ENCODE measurements around the gene CARD10.
A peak's percentile ranks its signal among the peaks of the same experiment; 100 is the strongest.
"Not testable (repeated sequence)": the region's sequence is repeated elsewhere in the genome, so short reads cannot be mapped to it uniquely, and the experiment has no call there.

Gene CARD10

DNA sequence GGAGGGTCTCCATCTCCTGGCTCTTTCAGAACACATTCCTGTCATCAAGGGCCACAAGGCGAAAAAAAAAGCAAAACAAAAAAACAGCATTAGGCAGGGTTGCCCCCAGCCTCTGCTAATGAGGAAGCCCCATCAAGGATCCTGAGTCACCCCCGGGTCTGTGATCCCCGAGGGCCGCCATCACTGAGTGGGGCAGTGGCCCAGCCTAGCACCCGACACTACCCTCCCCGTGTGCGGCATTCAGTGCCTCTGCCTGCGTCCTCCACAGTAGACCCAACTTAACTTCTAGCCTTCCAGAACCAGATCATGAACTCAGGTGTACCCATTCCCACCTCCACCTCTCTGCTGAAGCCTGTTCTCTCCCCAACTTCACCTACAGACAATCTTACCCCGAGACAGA lies 34.5 kb upstream of the CARD10 start:
- DNase-seq (ENCODE audit: low spot score) = no peak

DNA sequence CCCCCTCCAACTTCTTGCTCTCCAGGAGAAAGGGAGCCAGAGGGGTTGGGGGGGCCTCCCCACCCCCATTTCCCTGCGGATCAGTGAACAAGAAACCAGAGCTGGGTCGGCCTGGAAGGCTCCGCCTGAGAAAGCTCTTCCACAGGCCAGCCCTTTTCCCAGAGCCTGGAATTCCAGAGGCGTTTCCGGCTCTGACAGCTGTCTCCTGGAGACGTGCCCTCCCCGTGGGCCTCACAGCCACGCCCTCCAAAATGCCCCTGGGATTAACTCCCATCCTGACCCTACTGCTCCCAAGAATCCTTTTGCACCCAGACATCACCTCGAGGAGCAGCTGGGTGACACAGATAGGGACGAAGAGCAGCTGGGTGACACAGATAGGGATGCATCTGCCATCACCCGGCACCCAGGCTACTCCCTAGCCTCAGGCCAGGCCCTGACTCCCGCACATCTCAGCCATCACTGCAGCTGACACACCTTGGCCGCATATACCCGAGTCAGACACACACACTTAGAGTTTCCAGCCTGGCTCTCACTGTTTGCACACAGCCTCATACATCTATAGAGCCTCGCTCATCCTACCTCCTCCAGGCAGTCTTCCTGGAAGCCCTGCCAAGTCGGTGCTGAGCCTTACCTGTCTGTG lies 33.4 kb upstream of the CARD10 start:
- peak; percentile 62 for DNase-seq (ENCODE audit: low spot score)

DNA sequence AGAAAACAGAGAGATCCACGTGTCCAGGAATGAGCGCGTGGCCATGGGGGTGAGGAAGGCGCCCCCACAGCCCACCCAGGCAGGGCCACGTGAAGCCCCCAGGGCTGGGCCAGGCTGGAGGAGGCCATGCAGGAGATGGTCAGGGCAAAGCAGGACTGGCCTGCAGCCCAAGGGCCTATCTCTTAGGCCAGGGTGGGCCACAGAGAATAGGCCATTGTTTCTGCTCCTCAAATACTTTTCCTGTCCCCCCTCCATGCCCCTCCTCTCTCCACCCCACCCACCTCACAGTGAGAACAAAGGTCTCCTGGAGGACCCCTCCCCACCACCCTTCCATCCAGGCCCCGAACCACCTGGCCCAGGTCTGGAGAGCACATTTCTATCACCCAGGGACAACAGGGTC lies 32.8 kb upstream of the CARD10 start:
- DNase-seq (ENCODE audit: low spot score) = no peak

DNA sequence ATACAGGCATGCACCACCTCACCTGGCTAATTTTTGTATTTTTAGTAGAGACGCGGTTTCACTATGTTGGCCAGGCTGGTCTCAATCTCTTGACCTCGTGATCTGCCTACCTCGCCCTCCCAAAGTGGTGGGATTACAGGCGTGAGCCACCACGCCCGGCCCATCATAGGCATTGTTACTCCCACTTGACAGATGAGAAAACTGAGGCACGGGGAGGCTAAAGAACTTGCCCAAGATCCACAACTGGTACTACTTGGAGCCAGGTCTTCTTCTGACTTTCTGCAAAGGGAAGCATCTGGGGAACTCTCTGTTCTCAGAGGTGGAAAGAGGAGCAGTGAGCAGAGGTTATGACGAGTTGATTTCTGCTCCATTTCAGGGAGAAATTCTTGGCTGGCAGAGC lies 31.7 kb upstream of the CARD10 start:
- not testable (repeated sequence) for DNase-seq (ENCODE audit: low spot score)

DNA sequence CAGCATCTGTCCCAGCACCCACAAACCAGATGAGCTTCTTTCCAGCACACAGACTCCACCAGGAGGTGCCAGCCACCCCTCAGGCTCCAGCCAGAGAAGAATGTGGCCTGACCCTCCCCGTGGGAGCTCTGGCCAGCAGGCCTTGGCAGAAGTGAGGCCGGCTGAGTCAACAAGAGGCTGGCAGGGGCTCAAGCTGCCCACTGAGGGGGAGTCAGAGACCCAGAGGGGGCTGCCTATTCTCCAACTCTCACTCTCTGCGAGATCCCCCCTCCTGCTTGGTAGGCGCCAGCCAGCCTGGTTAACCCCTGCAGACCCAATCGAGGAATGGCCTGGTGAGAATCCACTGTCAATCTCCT lies 30.5 kb upstream of the CARD10 start:
- DNase-seq (ENCODE audit: low spot score) = peak; percentile 66

DNA sequence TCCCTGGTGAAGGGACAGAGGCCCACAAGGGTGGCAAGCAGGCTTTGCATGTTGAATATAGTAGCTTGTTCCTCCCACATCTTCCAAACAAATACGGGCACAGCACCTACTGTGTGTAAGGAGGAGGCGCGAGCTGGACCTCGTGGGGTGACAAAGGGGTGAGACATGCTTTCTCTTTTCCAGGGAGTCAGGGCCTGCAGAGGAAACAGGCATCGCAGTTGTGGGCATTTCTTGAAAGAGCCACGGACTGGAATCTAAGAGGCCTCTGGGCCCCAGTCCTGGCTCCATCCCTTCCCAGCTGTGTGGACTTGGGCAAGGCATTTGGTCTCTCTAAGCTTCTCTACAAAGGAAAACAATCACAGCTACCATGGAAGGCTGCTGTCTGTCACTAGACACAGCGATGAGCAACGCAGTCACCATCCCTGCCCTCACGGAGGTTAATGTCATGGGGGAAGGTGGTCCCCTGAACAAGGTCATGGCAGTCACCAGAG lies 28.1 kb upstream of the CARD10 start:
- DNase-seq (ENCODE audit: low spot score) = no peak

DNA sequence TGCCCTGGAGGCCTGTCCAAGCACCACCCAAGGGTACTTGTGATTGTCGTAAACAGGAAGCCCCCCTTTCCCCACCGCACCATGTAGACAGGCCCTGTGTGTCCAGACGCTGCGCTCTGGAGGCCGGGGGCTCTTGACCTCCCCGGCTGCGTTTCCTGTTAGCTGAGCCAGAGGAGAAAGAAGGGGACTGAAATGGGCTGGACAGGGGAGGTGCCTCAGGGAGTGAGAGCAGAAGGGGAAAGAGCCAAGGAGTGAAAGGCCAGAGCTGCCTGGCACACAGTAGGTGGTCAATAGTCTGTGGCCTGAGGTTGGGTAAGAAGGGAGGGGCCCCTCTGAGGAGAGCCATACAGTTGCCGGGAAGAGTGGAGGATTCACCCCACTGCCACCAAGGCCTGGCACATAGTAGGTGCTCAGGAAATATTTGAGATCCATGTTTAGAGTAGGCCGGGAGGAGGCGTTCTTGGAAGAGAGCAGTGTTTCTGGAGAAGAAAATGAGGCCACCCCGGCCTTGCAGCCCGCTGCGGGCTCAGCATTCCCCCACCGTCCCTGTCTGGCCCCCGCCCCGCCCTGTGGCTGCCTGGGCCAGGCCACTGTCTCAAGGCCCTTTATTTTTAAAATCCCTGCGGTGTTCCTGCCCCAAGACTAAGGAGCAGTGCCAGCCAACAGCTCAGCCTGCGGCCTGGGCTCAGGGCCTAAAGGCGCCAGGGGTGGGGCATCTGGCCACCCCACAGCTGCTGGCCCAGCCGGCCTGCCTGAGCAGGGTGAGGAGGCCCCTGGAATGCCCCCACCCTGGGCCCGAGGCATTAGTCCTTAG lies 27.4 kb upstream of the CARD10 start:
- DNase-seq (ENCODE audit: low spot score) = peak; percentile 70

DNA sequence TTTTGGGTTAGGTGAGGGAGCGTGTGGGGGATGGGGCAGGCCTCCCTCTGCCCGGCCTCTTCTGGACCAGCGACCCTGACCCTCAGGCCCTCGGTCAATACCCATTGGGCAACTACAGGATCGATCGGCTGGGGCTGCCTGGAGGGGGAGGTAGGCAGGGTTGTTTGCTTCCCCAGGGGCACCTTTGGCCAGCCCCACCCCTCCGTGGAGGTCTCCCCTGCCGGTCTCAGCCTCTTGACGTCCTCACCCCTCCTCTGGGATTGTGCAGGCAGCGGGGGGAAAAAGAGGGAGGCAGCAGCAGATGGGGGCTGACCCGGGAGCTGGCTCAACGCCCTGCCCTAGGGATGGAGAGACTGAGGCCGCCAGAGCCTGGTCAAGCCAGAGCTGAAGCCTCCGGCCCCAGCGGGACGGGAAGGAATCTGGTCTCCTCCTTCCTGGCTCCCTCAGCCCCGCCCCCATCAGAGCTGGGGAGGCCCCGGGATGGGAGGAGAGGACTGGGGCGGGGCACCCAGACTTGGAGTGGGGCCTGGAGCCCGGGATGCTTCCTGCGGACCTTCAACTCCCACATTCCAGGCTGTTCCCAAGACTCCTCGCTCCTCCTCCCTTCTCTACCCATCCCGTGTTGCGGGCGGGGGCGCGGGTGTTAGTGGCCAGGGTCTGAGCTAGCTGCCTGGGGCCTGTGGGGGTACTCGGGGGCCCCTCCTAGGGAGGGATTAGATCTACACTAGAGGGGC lies 26.7 kb upstream of the CARD10 start:
- peak; percentile 97 for DNase-seq (ENCODE audit: low spot score)

DNA sequence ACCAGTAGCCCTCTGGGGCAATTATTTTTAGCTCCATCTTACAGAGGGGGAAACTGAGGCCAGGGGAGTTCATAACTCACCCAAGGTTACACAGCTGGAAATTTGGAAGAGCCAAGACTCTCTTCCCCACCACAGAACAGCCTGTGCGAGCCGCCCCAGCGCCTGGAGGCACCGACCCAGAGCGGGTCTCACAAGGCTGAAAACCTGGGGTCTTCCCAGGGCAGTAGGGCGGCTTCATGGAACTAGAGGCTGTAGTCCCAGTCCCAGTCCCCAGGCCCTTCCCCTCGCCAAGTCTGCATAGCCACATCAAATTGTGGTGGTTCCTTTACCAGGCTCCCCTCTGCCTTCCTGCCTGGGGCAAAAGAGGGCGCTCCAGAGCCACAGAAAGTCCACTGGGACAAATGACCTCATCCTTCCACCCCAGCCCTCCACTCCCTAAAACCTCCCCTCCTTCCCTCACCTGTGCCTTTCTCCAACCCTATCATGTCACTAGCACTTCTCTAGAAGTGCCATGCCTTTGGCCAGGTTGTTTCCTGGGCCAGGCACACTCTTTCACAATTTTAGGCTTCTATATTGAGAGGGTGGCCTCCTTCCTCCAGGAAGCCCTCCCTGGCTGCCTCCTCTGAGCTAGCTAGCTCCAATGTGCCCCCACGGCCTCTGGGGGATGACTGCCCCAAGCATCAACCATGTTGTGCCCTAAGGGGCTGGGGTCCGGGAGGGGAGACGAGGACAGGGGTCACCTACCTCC lies 25.9 kb upstream of the CARD10 start:
- DNase-seq (ENCODE audit: low spot score) = peak; percentile 70

DNA sequence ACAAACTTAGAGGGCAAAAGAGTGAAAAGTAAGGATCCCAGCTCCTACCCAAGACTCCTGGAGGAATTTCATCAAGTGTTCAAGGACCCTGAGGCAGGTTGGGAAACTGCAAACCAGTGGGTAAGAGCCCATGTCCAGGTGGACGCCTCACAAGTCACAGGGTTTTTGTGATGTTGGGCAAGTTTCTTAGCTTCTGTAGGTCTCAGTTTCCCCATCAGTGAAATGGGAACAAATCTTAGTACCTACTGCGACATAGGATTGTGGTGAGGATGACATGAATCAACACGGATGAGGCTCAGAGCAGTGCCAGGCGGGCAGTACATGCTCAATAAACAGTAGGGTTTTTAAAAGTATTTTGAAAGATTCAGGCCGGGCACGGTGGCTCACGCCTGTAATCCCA lies 23.7 kb upstream of the CARD10 start:
- no peak for DNase-seq (ENCODE audit: low spot score)

DNA sequence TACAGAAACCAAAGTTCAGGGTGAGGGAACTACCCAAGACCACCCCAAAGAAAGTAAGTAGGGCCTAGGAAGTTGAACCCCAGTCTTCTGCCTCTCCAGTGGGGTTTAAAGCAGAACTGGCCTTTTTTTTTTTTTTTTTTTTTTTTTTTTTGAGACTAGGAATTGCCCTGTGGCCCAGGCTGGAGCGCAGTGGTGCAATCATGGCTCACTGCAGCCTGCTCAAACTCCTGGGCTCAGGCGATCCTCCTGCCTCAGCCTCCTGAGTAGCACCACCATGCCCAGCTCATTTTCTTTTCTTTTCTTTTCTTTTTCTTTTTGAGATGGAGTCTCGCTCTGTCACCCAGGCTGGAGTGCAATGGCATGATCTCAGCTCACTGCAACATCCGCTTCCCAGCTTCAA lies 23.2 kb upstream of the CARD10 start:
- not testable (repeated sequence) for DNase-seq (ENCODE audit: low spot score)

DNA sequence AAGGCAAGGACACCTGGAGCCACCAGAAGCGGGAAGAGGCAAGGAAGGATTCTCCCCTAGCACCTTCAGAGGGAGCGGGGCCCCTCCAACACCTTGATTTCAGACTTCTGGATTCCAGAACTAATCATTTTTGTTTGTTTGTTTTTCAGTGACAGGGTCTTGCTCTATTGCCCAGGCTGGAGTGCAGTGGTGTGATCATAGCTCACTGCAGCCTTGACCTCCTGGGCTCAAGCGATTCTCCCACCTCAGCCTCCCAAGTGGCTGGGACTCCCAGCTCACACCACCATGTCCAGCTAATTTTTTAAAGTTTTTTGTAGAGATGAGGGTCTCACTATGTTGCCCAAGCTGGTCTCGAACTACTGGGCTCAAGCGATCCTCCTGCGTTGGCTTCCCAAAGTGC lies 20.6 kb upstream of the CARD10 start:
- DNase-seq (ENCODE audit: low spot score) = not testable (repeated sequence)

DNA sequence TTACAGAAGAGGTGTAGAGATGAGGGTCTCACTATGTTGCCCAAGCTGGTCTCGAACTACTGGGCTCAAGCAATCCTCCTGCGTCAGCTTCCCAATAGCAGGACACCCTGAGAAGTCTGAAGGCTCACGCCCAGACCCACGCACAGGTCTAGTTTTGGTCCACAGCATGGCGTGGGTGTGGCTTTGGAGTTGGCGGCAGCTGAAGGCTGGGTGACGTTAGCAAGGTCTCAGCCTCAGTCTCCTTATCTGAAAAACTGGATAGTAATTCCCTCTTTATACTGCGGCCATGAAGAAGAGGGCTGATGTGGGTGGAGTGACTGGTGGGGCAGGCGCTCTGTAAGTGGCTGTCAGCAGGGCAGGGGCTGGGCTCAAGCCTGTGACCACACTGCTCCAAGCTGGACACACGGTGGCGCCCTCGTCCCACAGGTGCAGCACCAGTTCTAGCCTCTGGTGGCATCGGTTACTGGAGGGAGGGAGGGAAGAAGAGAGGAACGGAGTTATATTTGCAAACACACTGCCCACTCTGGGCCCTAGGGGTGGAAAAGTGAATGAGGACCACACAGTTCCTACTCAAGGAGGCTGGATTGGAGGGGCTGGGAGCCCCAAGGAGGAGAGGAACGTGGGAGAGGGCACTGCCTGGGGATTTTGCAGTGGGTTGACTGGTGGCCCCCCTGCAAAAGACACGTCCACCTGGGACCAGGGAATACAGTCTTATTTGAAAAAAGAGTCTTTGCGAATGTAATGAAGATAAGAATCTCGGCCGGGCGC lies 19.6 kb upstream of the CARD10 start:
- peak; percentile 95 for DNase-seq (ENCODE audit: low spot score)

DNA sequence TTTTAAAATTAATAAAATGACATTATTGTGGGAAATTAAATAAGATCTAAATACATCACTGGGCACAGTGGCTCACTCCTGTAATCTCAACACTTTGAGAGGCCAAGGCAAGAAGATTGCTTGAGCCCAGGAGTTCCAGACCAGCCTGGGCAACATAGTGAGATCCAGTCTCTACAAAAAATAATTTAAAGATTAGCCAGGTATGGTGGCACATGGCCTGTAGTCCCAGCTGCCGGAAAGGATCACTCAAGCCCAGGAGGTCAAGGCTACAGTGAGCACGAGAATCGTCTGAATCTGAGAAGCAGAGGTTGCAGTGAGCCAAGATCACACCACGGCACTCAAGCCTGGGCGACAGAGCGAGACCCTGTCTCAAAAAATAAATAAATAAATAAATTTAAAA lies 15.9 kb upstream of the CARD10 start:
- no peak for DNase-seq (ENCODE audit: low spot score)

DNA sequence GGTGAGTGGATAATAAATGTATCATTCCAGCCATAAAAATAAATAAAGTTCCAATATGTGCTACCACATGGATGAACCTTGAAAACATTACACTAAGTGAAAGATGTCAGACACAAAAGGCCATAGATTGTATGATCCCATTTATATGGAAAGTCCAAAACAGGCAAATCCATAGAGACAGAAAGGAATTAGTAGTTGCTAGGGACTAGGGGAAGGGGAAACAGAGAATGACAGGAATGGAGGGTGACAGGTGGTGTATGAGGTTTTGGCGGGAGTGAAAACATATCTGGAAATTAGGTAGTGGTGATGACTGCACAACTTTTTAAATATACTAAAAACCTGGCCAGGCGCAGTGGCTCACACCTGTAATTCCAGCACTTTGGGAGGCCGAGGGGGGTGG lies 15.2 kb upstream of the CARD10 start:
- no peak for DNase-seq (ENCODE audit: low spot score)

DNA sequence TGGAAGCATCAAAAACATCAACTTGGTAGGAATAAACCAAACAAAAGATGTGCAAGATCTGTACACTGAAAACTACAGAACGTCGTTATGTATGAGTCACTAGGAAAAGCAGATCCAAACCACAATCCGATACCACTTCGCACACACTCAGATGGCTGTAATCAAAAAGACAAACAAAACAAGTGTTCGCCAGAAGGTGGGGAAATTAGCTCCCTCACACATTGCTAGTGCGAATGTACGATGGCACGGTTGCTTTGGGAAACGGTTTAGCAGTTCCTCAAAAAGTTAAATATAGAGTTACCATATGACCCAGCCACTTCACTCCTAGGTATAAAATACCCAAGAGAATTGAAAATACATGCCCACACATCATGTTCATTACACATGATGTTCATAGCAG lies 14.8 kb upstream of the CARD10 start:
- DNase-seq (ENCODE audit: low spot score) = peak; percentile 61

DNA sequence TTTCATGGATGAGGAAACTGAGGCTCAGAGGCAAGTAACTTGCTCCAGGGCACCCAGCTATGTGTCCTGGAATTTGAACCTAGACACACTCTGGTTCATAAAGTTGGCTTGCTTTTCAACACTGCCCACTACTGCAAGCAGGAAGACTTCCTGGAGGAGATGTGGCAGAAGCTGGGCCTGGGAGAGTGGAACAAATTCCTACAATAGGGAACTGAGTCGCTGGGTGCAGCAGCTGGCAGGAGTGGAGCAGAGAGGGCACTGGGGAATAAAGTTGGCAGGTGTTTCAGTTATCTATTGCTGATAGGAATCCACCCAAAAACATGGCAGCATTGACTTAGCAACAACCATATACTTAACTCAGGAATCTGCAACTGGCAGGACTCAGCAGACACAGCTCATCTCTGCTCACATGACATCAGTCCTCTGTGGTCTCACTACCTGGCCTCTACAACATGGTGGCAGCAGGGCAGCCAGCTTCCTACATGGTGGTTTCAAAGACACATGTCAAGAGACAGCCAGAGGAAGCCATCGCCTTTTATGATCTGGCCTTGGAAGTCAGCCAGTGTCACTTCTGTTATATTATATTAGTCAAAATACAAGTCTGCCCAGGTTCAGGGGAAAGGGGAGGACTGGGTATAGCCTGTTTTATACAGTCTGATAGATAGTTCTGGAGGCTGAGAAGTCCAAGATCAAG lies 10.6 kb upstream of the CARD10 start:
- no peak for DNase-seq (ENCODE audit: low spot score)

DNA sequence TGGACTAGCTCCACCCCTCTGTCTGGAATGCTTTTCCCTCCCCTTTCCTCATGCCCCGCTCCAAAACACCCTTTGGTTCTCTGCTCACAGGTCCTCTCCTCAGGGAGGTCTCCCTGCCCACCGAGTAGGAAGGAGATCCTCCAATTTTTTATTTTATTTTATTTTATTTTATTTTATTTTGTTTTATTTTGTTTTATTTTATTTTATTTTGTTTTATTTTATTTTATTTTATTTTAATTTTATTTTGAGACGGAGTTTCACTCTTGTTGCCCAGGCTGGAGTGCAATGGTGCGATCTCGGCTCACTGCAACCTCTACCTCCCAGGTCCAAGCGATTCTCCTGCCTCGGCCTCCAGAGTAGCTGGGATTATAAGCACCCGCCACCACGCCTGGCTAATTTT lies 8.7 kb upstream of the CARD10 start:
- DNase-seq (ENCODE audit: low spot score) = not testable (repeated sequence)

DNA sequence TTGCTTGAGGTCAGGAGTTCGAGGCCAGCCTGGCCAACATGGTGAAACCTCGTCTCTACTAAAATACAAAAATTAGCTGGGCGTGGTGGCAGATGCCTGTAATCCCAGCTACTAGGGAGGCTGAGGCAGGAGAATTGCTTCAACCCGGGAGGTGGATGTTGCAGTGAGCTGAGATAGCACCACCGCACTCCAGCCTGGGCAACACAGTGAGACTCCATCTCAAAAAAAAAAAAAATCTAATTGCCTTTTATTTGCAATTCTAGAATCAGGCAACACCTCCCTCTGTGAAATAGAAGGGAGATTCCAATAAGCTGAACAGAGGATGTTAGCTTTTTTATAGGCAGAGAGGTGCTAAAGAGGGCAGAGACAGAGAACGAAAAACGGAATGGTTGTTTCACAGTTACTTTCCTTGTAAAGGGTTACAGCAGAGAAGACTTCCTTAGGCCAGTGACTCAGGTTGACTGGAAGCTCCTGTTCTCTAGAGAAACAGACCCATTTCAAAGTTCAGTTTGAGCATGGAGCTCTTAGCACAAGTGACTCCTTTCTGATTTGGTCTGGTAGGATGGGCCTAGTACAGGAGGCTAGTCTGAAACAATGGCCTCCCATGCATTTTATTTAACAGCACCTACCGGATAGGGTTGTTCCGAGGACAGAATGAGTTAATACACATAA lies 8.0 kb upstream of the CARD10 start:
- DNase-seq (ENCODE audit: low spot score) = not testable (repeated sequence)

DNA sequence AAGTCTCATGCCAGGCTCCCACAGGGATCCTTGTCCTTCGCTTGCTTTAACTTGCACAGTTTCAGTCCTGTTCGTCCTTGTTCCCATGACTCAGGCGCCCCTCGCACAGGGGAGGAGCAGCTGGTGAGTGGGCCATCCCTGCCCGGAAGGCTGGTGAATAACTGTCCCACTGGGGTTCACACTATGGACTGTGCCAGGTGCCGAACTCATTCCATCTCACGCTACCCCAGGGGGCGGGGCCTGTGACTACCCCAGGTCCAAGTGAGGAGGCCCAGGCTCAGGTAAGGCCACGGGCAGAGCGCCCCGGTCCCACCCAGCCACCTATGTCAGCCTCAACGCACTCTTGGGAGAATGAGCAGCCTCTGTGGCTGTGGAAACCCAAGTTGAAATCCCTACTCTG lies 7.2 kb upstream of the CARD10 start:
- DNase-seq (ENCODE audit: low spot score) = peak; percentile 22
